VCaP (cell line): ENCODE data around the gene MMP1.

Experiments
- H3K27ac ChIP-seq: fragments of 450-650 bp; 2 replicates; pipeline ENCODE4 v1.5.1; 2017
- TF ChIP-seq, protein P1 (sequence below): fragments of 450-650 bp; conservative IDR thresholded peaks from 2 replicates; pipeline ENCODE4 v1.5.1; 2017; ENCODE audit warnings: mild to moderate bottlenecking, moderate library complexity

Gene MMP1

DNA sequence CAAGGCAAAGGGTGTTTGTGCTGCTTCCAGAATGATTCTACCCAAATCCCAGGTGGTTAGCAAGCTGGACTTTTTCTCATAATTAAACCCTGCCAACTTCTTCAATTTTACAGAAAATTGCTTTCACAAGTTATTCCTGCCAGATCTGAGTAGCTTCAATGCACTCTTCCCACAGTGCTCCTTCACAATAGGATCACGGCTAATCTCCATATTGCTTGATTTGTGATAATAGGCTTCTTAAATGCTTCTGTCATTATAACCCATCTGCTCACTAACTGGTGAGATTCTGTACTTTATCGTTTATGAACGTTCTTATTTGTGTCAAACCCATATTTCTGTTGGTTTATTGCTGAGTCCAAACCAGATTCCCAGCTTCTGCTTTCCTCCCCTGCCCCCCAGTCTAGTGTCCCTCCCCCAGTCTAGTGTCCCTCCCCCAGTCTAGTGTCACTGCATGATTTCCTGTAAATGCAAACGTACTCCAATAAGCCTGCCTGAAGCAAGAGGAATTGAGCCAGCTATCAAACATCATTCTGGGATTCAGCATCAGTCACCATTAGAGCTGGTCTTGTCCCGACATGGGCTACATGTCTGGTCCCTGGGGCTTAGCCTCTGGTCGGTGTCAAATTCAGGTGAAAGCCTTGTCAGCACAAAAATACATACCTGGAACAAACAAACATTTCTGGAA lies 31.5 kb upstream of the MMP1 start:
- TF ChIP-seq, protein P1, sequence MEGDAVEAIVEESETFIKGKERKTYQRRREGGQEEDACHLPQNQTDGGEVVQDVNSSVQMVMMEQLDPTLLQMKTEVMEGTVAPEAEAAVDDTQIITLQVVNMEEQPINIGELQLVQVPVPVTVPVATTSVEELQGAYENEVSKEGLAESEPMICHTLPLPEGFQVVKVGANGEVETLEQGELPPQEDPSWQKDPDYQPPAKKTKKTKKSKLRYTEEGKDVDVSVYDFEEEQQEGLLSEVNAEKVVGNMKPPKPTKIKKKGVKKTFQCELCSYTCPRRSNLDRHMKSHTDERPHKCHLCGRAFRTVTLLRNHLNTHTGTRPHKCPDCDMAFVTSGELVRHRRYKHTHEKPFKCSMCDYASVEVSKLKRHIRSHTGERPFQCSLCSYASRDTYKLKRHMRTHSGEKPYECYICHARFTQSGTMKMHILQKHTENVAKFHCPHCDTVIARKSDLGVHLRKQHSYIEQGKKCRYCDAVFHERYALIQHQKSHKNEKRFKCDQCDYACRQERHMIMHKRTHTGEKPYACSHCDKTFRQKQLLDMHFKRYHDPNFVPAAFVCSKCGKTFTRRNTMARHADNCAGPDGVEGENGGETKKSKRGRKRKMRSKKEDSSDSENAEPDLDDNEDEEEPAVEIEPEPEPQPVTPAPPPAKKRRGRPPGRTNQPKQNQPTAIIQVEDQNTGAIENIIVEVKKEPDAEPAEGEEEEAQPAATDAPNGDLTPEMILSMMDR, result no peak
- H3K27ac ChIP-seq, result peak overlapping the region; percentile 45

DNA sequence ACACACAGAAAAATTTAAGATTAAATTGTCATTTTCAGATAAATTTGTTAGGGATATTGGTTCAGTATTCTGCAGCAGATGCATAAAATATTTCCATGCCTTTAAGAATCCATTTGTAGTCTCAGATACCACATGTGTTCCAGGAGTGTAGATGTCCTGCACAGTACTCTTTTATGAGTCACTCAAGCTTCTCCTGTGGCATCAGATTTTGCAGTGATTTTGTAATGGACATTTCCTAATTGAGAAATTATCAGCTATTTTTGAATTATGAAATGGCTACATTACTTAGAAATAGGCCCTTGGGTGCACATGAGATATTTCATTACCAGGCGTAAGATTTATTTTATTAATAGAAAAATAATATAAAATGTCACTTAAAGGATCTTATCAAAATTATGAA lies 26.6 kb upstream of the MMP1 start:
- TF ChIP-seq, protein P1, result no peak
- no peak overlapping the region for H3K27ac ChIP-seq

DNA sequence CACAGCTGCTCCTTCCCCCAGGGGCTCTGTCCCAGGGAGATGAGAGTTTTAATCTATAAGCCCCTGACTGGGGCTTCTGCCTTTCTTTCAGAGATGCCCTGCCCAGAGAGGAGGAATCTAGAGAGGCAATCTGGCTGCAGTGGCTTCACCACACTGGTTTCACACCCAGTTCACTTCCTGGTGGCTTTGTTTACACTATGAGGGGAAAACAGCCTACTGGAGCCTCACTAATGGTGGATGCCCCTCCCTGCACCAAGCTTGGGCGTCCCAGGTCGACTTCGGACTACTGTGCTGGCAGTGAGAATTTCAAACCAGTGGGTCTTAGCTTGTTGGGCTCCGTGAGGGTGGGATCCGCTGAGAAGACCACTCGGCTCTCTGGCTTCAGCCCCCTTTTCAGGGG lies 21.5 kb upstream of the MMP1 start:
- TF ChIP-seq, protein P1, result no peak
- H3K27ac ChIP-seq, result no peak overlapping the region

DNA sequence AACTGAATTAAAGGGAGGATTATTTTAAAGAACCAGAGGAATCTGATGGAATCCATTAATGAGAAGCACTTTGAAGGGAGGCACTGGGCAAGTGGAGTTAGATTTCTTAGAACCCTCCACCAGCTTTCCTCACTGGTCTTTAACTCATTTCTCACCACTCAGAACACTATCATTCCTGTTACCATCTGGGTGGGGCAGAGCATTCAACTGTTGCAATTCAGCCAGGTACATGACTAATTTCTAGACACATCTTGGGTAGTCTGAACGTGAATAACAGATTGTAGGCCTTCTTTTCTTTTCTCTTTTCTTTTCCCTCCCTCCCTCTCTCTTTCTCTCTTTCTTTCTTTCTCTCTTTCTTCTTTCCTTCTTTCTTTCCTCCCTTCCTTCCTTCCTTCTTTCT lies 15.5 kb upstream of the MMP1 start:
- TF ChIP-seq, protein P1, result no peak
- H3K27ac ChIP-seq, result no peak overlapping the region

DNA sequence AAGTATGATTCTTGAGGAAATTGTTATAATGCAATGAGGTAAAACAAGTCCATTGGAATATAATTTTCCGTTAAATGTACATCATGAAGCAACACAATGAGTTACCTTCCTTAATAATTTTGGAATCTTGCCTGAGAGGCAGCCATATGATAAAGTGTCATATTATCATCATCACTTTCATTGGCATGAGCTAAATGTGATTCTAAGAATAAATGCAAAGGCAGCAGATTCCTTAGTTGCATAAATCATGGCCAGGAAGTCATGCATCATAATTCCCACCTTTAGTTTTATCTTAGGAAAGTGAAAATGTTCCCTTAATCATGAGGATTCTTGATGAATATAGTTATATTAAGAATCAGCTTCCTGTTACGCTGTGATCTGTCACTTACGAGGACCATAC lies 14.2 kb upstream of the MMP1 start:
- no peak overlapping the region for H3K27ac ChIP-seq
- TF ChIP-seq, protein P1, result no peak

DNA sequence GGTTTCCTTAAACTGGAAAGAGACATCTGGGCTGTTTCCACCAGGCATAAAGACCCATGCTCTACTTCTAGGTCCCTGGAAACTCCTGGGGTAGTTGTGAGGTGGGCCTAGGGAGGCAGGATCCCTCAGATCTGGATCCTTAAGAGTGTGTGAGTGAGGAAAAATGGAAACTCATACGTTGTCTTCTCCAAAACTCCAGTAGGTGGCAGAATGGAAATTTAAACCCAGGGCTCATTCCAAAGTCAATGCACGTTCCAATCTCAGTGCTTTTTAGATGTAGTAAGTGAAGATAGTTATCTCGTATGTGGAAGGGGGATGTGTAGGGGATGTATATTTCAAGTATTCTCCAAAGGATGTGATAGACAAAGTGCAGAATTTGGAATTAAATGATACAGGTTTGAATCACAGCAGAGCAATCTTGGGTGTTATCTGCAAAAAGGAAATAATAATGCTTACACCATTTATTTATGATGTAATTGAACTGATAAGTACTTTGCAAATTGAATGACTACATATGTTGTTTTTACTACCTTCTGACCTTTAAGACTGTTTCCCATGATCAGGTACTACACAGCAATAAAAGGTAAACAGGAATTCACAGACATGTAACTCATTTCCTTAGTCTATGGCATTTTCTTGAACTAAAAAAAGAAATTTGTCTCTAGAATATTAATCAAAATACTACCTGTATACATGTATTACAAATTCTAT lies 13.1 kb upstream of the MMP1 start:
- TF ChIP-seq, protein P1, result peak; percentile 82
- H3K27ac ChIP-seq, result peak overlapping the region; percentile 37

DNA sequence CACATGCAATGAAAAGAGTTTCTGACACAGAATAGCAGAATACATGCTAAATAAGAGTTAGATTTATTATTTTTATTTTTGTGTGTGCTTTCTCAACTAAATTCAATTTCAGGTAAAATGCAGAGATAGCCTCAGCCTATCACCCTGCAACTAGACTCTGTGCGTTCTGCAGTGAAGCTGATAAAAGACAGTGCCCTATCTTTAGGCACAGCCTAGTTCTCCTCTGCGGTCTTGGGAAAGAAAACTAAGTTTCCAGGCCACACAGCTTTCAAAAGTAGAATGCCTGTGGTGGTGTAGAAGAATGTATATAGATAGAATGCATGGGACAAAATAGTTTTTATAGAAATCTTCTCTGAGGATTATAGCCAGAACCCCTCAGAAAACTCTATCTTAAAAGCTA lies 12.0 kb upstream of the MMP1 start:
- TF ChIP-seq, protein P1, result no peak
- H3K27ac ChIP-seq, result no peak overlapping the region; the same call in 1 of the 2 replicates
